HCT116 (cell line): ENCODE measurements around the gene ATP5PO. TPM values are rescaled to one million over a fixed set of nuclear protein-coding genes. Genes with fewer than 3 reads are reported as not detected.

Experiments
- ATAC-seq: fragments of 200-7000 bp; cut with Tn5 transposase; 2 replicates; pipeline ENCODE4 v1.9.1; 2020; ENCODE audit warnings: mild to moderate bottlenecking, moderate library complexity
- BruUV-seq: library from RNA; stranded (reverse); fragments of 400-500 nt; replicated peaks from 2 replicates; lab custom pipeline; 2021; lab: Mats Ljungman, UMichigan
- CTCF ChIA-PET: fragments of 300-600 bp; sonication (Branson Sonifier 250); formaldehyde crosslinking; loops from one replicate; lab custom pipeline; 2021; ENCODE audit warnings: antibody characterized with exemption; lab: Charles Lee
- POLR2A ChIA-PET: fragments of 300-600, 350-600 bp; sonication (Branson Sonifier 250); formaldehyde crosslinking; loops from one replicate; lab custom pipeline; 2021; ENCODE audit warnings: antibody characterized with exemption; lab: Charles Lee
- RAD21 ChIA-PET, 2 experiments: fragments of 300-600 bp; sonication (Branson Sonifier 250); formaldehyde crosslinking; loops; one replicate each; lab custom pipeline; 2023; ENCODE audit warnings: low total read pairs in 2 of 2; ENCODE audit not compliant: uncharacterized antibody in 2 of 2, unreplicated experiment in 2 of 2, low non-redundant PET in 1 of 2; lab: Charles Lee
- DNase-seq: peaks from one replicate; pipeline ENCODE4 v3.0.0-alpha.2; 2010; ENCODE audit warnings: low read depth, low spot score
- H2AFZ ChIP-seq: fragments of 200-600 bp; shearing (Covaris generic), sonication (generic); 2 replicates; pipeline ENCODE4 v1.6.1; 2017; ENCODE audit warnings: low read depth, mixed run types, mixed read lengths, antibody characterized with exemption, low read length; ENCODE audit not compliant: poor library complexity, severe bottlenecking
- H3K27ac ChIP-seq: 2 replicates; pipeline ENCODE4 v1.5.1; 2012; ENCODE audit warnings: low read depth, low read length
- H3K27me3 ChIP-seq: fragments of 200-600 bp; sonication (generic); 2 replicates; pipeline ENCODE4 v1.6.1; 2016; ENCODE audit warnings: mixed run types, low read length, mixed read lengths; ENCODE audit not compliant: insufficient read depth
- H3K36me3 ChIP-seq, 2 experiments: fragments of 200-500 bp in 1 of 2; fragments of 200-600 bp in 1 of 2; sonication (Bioruptor generic) in 1 of 2; sonication (generic) in 1 of 2; 2 replicates each; pipeline versions ENCODE4 v1.5.1 to v1.6.1; 2014 to 2016; ENCODE audit warnings: low read length in 2 of 2, inconsistent platforms in 1 of 2, mixed read lengths in 1 of 2, mixed run types in 1 of 2; ENCODE audit not compliant: insufficient read depth in 2 of 2, control insufficient read depth in 1 of 2
- H3K4me1 ChIP-seq, 2 experiments: fragments of 200-600 bp in 1 of 2; sonication (generic) in 1 of 2; 2 replicates each; pipeline versions ENCODE4 v1.5.1 to v1.6.1; 2012 to 2017; ENCODE audit warnings: low read length in 2 of 2, inconsistent platforms in 1 of 2, mild to moderate bottlenecking in 1 of 2, mixed read lengths in 1 of 2, mixed run types in 1 of 2, moderate library complexity in 1 of 2; ENCODE audit not compliant: insufficient read depth in 2 of 2, control insufficient read depth in 1 of 2
- H3K4me2 ChIP-seq: fragments of 200-600 bp; sonication (generic); 2 replicates; pipeline ENCODE4 v1.6.1; 2017; ENCODE audit warnings: mixed run types, low read length, mixed read lengths
- H3K4me3 ChIP-seq, 2 experiments: fragments of 200-600 bp in 1 of 2; sonication (generic) in 1 of 2; replicated peaks in 1 of 2; 2 replicates each; pipeline ENCODE4 v1.5.1; 2011 to 2016; ENCODE audit warnings: low read length in 2 of 2, control low read depth in 1 of 2, low read depth in 1 of 2, mild to moderate bottlenecking in 1 of 2, mixed read lengths in 1 of 2, mixed run types in 1 of 2
- H3K79me2 ChIP-seq: fragments of 200-600 bp; sonication (generic); 2 replicates; pipeline ENCODE4 v1.6.1; 2017; ENCODE audit warnings: mild to moderate bottlenecking, mixed run types, low read length, moderate library complexity, mixed read lengths; ENCODE audit not compliant: insufficient read depth
- H3K9ac ChIP-seq: fragments of 200-600 bp; sonication (generic); 2 replicates; pipeline ENCODE4 v1.6.1; 2016; ENCODE audit warnings: low read length, mixed read lengths
- H3K9me2 ChIP-seq: fragments of 200-600 bp; sonication (generic), shearing (Covaris generic); 2 replicates; pipeline ENCODE4 v1.6.1; 2017; ENCODE audit warnings: mixed run types, mild to moderate bottlenecking, moderate library complexity; ENCODE audit not compliant: insufficient read depth
- H3K9me3 ChIP-seq, 2 experiments: fragments of 200-500 bp in 1 of 2; fragments of 200-600 bp in 1 of 2; sonication (Bioruptor generic) in 1 of 2; sonication (generic) in 1 of 2; 2 replicates each; pipeline ENCODE4 v1.6.1; 2014 to 2017; ENCODE audit warnings: low read length in 2 of 2, mixed read lengths in 2 of 2, inconsistent platforms in 1 of 2, low read depth in 1 of 2, mild to moderate bottlenecking in 1 of 2, mixed run types in 1 of 2, moderate library complexity in 1 of 2; ENCODE audit not compliant: control insufficient read depth in 1 of 2, insufficient read depth in 1 of 2
- H4K20me1 ChIP-seq: fragments of 200-600 bp; sonication (generic), shearing (Covaris generic); 2 replicates; pipeline ENCODE4 v1.6.1; 2017; ENCODE audit warnings: mixed run types, mild to moderate bottlenecking, moderate library complexity; ENCODE audit not compliant: insufficient read depth
- CTCF ChIP-seq, 3 experiments: fragments of 200-600 bp in 1 of 3; sonication (generic) in 1 of 3; IDR thresholded peaks in 2 of 3; conservative IDR thresholded peaks in 1 of 3; 2 replicates each; pipeline ENCODE4 v1.5.1; 2012 to 2017; ENCODE audit warnings: low read depth in 2 of 3, low read length in 2 of 3, antibody characterized with exemption in 1 of 3, borderline replicate concordance in 1 of 3, control low read depth in 1 of 3, mild to moderate bottlenecking in 1 of 3, mixed read lengths in 1 of 3, mixed run types in 1 of 3, moderate library complexity in 1 of 3; ENCODE audit not compliant: insufficient read depth in 1 of 3
- EZH2 ChIP-seq: fragments of 200-600 bp; sonication (generic); IDR thresholded peaks from 2 replicates; pipeline ENCODE4 v1.6.1; 2017; ENCODE audit warnings: antibody characterized with exemption, mixed run types
- EZH2phosphoT487 ChIP-seq: fragments of 200-600 bp; IDR thresholded peaks from 2 replicates; pipeline ENCODE4 v1.6.1; 2018; ENCODE audit warnings: antibody characterized with exemption, borderline replicate concordance
- MAX ChIP-seq: IDR thresholded peaks from 2 replicates; pipeline ENCODE4 v1.6.1; 2012
- POLR2A ChIP-seq: IDR thresholded peaks from 2 replicates; pipeline ENCODE4 v1.7.0; 2011; ENCODE audit warnings: borderline replicate concordance; ENCODE audit not compliant: insufficient read depth, insufficient read length; ENCODE audit errors: extremely low read depth
- RAD21 ChIP-seq: IDR thresholded peaks from 2 replicates; pipeline ENCODE4 v1.6.1; 2012; ENCODE audit warnings: low read depth, mild to moderate bottlenecking
- TCF7L2 ChIP-seq: IDR thresholded peaks from 2 replicates; pipeline ENCODE4 v1.7.0; 2011; ENCODE audit warnings: borderline replicate concordance, inconsistent platforms; ENCODE audit not compliant: insufficient read depth, insufficient read length; ENCODE audit errors: extremely low read depth
- ZNF274 ChIP-seq: fragments of 200-500 bp; sonication (Bioruptor generic); IDR thresholded peaks from 2 replicates; pipeline ENCODE4 v1.6.1; 2014; ENCODE audit warnings: mild to moderate bottlenecking, low read depth, low read length, inconsistent platforms
- intact Hi-C: fragments of 100-400 bp; cut with micrococcal nuclease; formaldehyde crosslinking; loops from 2 replicates; pipeline ENCODE4 v1.10.0; 2022
- total RNA-seq: library from RNA; stranded (reverse); gene quantifications from one replicate; pipeline ENCODE4 v1.2.1, GENCODE V29; 2021; ENCODE audit not compliant: unreplicated experiment

The ATP5PO gene
- total RNA-seq, 1 experiment from 2014 or later = 238 TPM

GRCh38 chr21:33860332-33860879 lies 55.2 kb downstream of the ATP5PO start:
- no peaks in the 10 kb centered on the region for H3K9me3 ChIP-seq
- H3K9me2 ChIP-seq = no peaks in the 10 kb centered on the region
- DNase-seq = no peak
- no peak overlapping the region for H3K9ac ChIP-seq
- ChIA-PET POLR2A (no interaction called here), CTCF (no interaction called here), RAD21 (no interaction called here)
- H3K4me1 ChIP-seq = no peaks in the 10 kb centered on the region
- TF ChIP-seq TCF7L2 = no peak
- no peak for TF ChIP-seq MAX
- TF ChIP-seq ZNF274 = no peak
- no peak for TF ChIP-seq POLR2A
- no peak for TF ChIP-seq EZH2
- no peak for TF ChIP-seq CTCF (IDR thresholded peaks at IDR 0.05 in 2 of 3, conservative IDR thresholded peaks at IDR 0.05 in 1 of 3; ENCODE audit: borderline replicate concordance in 1 of 3, insufficient read depth in 1 of 3, low read depth in 2 of 3, low read length in 2 of 3)
- TF ChIP-seq EZH2phosphoT487 = no peak
- TF ChIP-seq RAD21 = no peak
- intact Hi-C loops = no loop called here
- ATAC-seq = no peak
- H3K4me3 ChIP-seq = no peak overlapping the region
- H3K27ac ChIP-seq = no peak overlapping the region
- H3K79me2 ChIP-seq = no peaks in the 10 kb centered on the region
- H3K36me3 ChIP-seq = no peaks in the 10 kb centered on the region
- no peaks in the 10 kb centered on the region for H3K27me3 ChIP-seq
- no peak overlapping the region for H3K4me2 ChIP-seq
- H2AFZ ChIP-seq = no peak overlapping the region
- no TSS peak for BruUV-seq
- no peaks in the 10 kb centered on the region for H4K20me1 ChIP-seq
